ENCODE results near the gene EXOC3L1. TPM values are rescaled to one million over a fixed set of nuclear protein-coding genes. Genes with fewer than 3 reads are reported as not detected.
A peak's percentile ranks its signal among the peaks of the same experiment; 100 is the strongest.

The EXOC3L1 gene
- total and polyA plus RNA-seq, 4 donors: 9.7 to 16.5 (median 12.0) TPM

GRCh38 chr16:67190448-67191399 lies 788 bp upstream of the EXOC3L1 start:
- peaks cover 8 to 26% (median 12%) of the 10 kb centered on the region in 5 donors for H3K4me1 ChIP-seq (ENCODE audit: control insufficient read depth in 5 of 5, insufficient read depth in 5 of 5, low read length in 5 of 5)
- 77% methylated on average over 13 of the region's 13 CpGs for WGBS, 2 donors
- no peaks in the 10 kb centered on the region for H3K27me3 ChIP-seq (ENCODE audit: control insufficient read depth in 3 of 3, insufficient read depth in 3 of 3, low read length in 2 of 3)
- no peak for ATAC-seq (ENCODE audit: insufficient read depth, low FRiP score)
- DNase-seq: no peak
- H3K9ac ChIP-seq (ENCODE audit: insufficient read depth in 1 of 2, low read length in 2 of 2): no peak overlapping the region
- H3K9me3 ChIP-seq (ENCODE audit: control insufficient read depth in 4 of 4, insufficient read depth in 3 of 4, low read length in 3 of 4): no peaks in the 10 kb centered on the region
- no peak overlapping the region for H3K4me3 ChIP-seq
- H3K27ac ChIP-seq (ENCODE audit: low read depth in 1 of 2, low read length in 1 of 2): peak overlapping the region in 1 of 2 donors; percentile 56
- no peak for TF ChIP-seq CTCF (IDR thresholded peaks at IDR 0.05; ENCODE audit: control extremely low read depth, extremely low read depth)
- peaks cover 11 to 18% (median 13%) of the 10 kb centered on the region in 4 donors for H3K36me3 ChIP-seq (ENCODE audit: control insufficient read depth in 4 of 4, insufficient read depth in 4 of 4, low read length in 4 of 4)

- Histone ChIP-seq H3K9ac (ENCODE audit: insufficient read depth in 1 of 2, low read length in 2 of 2) (no peak overlapping the region), H3K36me3 (ENCODE audit: control insufficient read depth in 4 of 4, insufficient read depth in 4 of 4, low read length in 4 of 4) (peaks cover 0 to 1% (median 0%) of the 10 kb centered on the region in 4 donors), H3K27ac (ENCODE audit: low read depth in 1 of 2, low read length in 1 of 2) (no peak overlapping the region), H3K27me3 (ENCODE audit: control insufficient read depth in 3 of 3, insufficient read depth in 3 of 3, low read length in 2 of 3) (no peaks in the 10 kb centered on the region), H3K4me3 (no peak overlapping the region), H3K9me3 (ENCODE audit: control insufficient read depth in 4 of 4, insufficient read depth in 3 of 4, low read length in 3 of 4) (no peaks in the 10 kb centered on the region), H3K4me1 (ENCODE audit: control insufficient read depth in 5 of 5, insufficient read depth in 5 of 5, low read length in 5 of 5) (peaks cover 8 to 41% (median 18%) of the 10 kb centered on the region in 5 donors)
- no peak for DNase-seq
- TF ChIP-seq CTCF (IDR thresholded peaks at IDR 0.05; ENCODE audit: control extremely low read depth, extremely low read depth): no peak
- 92 to 98% methylated on average over 15 of the region's 15 CpGs for WGBS, 2 donors
- ATAC-seq (ENCODE audit: insufficient read depth, low FRiP score): no peak
These were observed 1.1 kb downstream of the EXOC3L1 start for GRCh38 chr16:67188798-67189197.

GRCh38 chr16:67188323-67188722 lies 1.6 kb downstream of the EXOC3L1 start:
- ATAC-seq (ENCODE audit: insufficient read depth, low FRiP score) (no peak), DNase-seq (no peak)
- TF ChIP-seq CTCF (IDR thresholded peaks at IDR 0.05; ENCODE audit: control extremely low read depth, extremely low read depth): no peak
- peaks cover 8 to 38% (median 18%) of the 10 kb centered on the region in 5 donors for H3K4me1 ChIP-seq (ENCODE audit: control insufficient read depth in 5 of 5, insufficient read depth in 5 of 5, low read length in 5 of 5)
- no peak overlapping the region for H3K4me3 ChIP-seq
- H3K9ac ChIP-seq (ENCODE audit: insufficient read depth in 1 of 2, low read length in 2 of 2): no peak overlapping the region
- H3K9me3 ChIP-seq (ENCODE audit: control insufficient read depth in 4 of 4, insufficient read depth in 3 of 4, low read length in 3 of 4): no peaks in the 10 kb centered on the region
- H3K27me3 ChIP-seq (ENCODE audit: control insufficient read depth in 3 of 3, insufficient read depth in 3 of 3, low read length in 2 of 3): no peaks in the 10 kb centered on the region
- no peaks in the 10 kb centered on the region for H3K36me3 ChIP-seq (ENCODE audit: control insufficient read depth in 4 of 4, insufficient read depth in 4 of 4, low read length in 4 of 4)
- WGBS, 2 donors: 83 to 85% methylated on average over 4 of the region's 4 CpGs
- H3K27ac ChIP-seq (ENCODE audit: low read depth in 1 of 2, low read length in 1 of 2): no peak overlapping the region

Data from lung (tissue), 12 donors.